ENCODE data around the gene IARS1.

IARS1 gene

GRCh38 chr9:92295240-92295790, 1.8 kb upstream of the IARS1 start:
- no peak for DNase-seq (ENCODE audit: low spot score)

- DNase-seq (ENCODE audit: low spot score), result peak; percentile 59
Observed at GRCh38 chr9:92294297-92294676, 790 bp upstream of the IARS1 start.

DNA sequence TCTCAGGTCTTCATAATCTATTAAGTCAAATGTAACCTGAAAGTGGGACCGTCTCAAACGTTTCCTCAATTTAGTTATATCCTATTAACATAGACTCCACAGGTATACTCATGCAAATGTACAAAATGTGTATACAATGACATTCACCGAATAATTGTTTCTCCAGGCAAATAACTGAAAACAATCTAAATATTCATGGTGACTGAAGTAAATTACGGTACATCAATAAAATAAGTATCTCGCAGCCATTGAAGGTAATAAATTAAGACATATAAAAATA, 482 bp downstream of the IARS1 start:
- peak; percentile 31 for DNase-seq (ENCODE audit: low spot score)

GRCh38 chr9:92292338-92293074, 991 bp downstream of the IARS1 start:
- DNase-seq (ENCODE audit: low spot score), result peak; percentile 31

GRCh38 chr9:92291577-92291976, 1.9 kb downstream of the IARS1 start:
- DNase-seq (ENCODE audit: low spot score), result peak; percentile 16

DNA sequence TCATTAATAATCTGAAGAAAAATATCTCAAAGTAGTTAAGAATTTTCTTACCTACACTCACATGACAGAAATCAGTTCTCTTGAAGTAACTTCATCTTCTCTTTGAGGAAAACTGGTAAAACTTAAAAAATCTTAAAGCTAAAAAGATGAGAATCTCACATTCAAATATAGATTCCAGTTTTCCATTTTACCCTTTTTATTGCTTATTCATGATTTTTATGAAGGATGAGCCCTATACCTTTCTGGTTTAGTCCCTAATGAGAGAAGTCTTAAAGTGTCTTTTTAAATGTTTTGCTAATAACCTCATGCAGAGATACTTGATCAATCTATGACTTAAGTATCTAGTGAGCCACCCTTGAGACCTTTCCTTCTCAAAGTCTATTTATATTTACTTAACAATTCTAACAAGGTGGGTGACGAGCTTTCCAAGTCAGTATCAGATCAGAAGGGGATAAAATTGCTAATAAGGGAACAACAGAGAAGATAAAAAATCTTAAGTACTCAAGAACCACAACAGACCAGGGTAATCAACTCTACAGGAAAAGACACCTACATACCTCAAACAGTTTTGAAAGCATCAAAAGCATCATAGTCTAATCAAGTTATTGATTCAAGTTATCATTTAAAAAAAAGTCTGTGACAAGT, 2.6 kb downstream of the IARS1 start:
- DNase-seq (ENCODE audit: low spot score), result no peak

- peak; percentile 23 for DNase-seq (ENCODE audit: low spot score)
Observed at GRCh38 chr9:92289708-92290390, 3.6 kb downstream of the IARS1 start.

DNA sequence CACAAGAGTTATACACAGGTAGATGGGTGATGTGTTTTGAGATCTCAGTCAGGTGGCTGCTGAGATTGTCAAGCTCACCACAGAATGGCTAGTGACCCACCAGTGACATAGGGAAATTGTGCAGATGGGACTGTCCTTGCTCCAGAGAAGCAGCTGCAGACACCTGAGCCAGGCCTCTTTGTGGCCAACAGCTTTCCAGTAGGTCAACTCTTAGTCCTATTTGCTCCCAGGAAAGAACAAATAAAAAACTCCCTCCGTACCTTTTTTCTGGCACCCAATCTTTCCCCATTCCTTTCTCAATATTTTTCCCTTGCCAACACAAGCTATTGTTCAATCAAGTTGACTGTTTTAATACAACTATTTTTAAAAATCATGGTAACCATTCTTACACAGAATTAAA, 14.2 kb downstream of the IARS1 start:
- no peak for DNase-seq (ENCODE audit: low spot score)

- no peak for DNase-seq (ENCODE audit: low spot score)
Observed at GRCh38 chr9:92278110-92278509, 15.4 kb downstream of the IARS1 start.

- no peak for DNase-seq (ENCODE audit: low spot score)
Observed at GRCh38 chr9:92276331-92277032, 17.0 kb downstream of the IARS1 start.

DNA sequence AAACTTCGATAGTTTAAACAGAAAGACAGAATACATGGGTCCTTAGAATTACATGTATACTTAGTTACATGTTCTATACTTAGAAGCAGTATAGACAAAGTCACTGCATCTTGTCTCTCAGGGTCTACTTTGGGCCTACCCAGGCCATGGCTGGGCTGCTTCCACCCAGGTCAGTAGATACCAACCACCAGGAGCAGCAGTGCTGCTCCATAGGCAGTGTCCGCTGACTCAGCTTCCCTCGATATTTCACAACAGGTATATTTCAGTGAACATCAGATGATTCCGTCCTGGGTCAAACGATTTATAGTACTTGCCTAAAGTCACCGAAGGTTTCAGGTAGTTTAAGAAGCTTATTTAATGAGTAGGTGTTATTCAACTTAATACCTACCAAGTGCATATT, 18.0 kb downstream of the IARS1 start:
- no peak for DNase-seq (ENCODE audit: low spot score)

GRCh38 chr9:92270511-92270910, 23.0 kb downstream of the IARS1 start:
- DNase-seq (ENCODE audit: low spot score), result no peak

- DNase-seq (ENCODE audit: low spot score), result no peak
Observed at GRCh38 chr9:92266486-92266885, 27.0 kb downstream of the IARS1 start.

GRCh38 chr9:92265154-92265553, 28.3 kb downstream of the IARS1 start:
- no peak for DNase-seq (ENCODE audit: low spot score)

- DNase-seq (ENCODE audit: low spot score), result no peak
Observed at GRCh38 chr9:92263131-92263530, 30.4 kb downstream of the IARS1 start.

DNA sequence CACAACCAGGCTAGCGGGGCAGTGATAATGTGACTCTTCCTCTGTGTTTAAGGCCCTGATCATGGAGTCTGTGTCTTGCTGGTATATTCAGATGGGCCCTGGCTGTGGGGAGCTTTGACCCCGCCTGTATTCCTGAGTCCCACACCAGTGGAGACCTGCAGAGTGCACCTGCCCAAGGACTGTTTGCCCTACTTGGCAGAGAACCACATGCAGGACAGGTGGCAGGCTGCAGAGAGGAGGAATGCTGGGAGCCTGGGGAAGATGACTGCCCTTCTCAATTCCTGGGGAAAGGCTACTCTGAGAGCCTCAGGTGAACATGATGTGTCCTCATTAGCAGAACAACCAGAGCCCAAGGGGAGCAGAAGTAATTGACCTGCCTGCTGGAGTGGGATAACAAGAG, 36.2 kb downstream of the IARS1 start:
- no peak for DNase-seq (ENCODE audit: low spot score)

DNA sequence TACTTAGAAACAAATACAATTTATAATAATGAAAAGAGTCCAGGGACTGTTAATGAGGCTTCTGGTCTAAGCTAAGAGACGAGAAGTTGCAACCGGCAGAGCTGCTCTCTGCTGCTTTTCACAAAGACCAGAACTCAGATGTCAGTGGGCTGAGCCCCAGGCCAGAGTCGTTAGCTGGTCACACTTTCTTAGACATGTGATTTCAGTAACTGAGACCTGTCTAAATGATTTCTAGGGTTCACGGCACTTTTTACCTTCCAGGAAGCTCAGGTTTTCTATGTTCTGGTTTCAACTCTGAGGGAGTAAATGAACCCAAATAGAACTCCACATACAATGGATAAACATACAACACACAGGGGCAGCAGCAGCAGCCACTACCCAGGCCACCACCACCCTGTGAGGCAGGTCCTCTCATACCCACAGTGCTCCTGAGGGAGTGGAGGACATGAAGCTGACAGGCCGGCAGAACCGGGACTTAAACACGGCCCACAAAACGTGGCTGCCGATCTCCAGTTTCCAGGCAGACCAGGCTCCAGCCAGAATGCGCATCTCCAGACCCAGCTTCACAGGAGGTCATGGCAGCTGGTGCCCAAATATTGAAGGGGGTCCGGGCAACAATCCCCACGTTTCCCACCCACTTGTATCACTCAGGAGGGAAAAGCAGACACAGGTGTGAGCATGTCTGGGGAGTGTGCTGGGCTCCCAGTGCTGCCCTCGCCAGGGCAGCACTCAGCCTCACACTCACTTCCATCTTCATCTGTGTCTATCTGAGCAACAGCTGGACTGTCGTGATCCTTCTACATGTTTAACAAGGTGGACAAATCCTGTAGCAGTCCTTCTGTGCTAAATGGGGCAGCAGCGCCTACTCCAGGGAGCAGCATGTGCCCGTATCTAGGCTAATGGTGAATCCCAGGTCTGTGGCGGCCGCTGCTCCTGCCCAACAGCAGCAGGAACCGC, 38.8 kb downstream of the IARS1 start:
- no peak for DNase-seq (ENCODE audit: low spot score)

GRCh38 chr9:92253656-92254055, 39.8 kb downstream of the IARS1 start:
- DNase-seq (ENCODE audit: low spot score), result no peak

DNA sequence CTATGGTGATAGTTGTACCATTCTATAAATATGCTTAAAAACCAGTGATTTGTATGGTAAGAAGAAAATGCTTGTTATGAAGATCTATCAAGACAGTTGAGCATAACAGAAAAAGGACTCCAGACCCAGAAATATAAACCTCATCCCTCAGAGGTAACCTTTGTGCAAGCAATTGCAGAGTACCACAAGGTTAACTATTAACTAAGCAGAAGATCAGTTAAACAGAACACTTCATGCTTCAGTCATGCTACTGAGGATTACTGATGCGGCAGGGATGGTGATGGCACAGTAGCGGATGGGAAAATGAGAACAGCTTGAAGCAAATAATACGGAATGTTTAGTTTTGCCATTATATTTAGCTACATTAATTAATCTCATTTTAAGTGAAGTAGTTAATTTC, 45.5 kb downstream of the IARS1 start:
- no peak for DNase-seq (ENCODE audit: low spot score)

DNA sequence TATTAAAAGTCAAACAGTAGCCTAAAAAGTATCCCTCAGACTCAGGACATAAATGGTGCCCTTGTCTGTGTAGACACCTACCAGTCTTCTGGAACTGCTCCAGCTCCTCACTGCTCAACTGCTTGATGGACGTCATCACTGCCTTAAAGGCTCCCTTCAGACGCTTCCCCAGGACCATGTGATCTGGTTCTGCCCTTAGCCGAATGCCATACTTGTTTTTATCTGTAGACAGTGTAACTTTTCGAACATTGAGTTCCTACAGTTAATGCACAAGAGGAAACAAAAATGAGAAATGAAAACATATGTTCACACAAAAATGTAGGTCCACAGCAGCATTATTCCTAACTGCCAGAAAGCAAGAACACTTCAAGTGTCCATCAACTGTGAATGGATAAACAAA, 46.2 kb downstream of the IARS1 start:
- no peak for DNase-seq (ENCODE audit: low spot score)

- no peak for DNase-seq (ENCODE audit: low spot score)
Observed at GRCh38 chr9:92245005-92245797, 48.3 kb downstream of the IARS1 start.
